Inferior parietal cortex (tissue), 1 donor: ENCODE measurements around the gene CTRL.
"Not testable (repeated sequence)": the region's sequence is repeated elsewhere in the genome, so short reads cannot be mapped to it uniquely, and the experiment has no call there.

ENCODE experiments used
- DNase-seq: peaks from one replicate; pipeline ENCODE4 v3.0.0-alpha.2; 2016; ENCODE audit errors: extremely low spot score

CTRL gene

GRCh38 chr16:67924140-67924906, 7.3 kb downstream of the CTRL start:
- no peak for DNase-seq

DNA sequence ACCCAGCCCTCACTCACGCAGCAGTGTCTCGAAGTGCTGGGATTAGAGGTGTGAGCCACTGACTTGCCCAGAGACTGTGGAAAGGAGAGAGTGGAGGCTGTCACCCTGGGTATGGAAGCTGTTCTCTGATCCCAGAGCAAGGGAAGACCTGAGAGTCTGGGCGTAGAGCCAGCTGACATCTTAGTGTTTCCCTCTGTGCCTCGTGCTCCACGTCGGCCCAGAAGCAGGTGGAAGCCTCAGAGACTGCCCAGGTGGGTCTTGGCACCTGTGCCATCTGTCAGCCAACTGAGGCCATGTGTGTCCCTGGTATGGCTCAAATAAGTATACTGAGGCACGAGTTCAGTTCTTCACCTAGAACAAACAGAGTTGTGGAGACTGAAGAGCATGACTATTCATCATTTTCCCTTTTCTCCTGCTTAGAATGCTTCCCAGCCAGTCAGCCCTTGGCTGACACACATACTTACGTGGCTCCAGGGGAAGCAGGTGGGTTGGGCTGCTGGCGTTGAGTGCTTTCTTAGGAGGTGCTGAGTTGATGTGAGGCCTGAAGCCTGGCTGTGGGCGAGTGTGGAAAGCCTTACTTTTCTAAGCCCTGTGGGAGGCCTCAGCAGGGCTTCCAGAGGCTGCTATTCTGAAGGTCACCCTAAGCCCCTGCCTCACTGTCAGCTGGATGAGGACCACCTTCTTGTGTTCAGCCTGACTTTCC, 8.1 kb downstream of the CTRL start:
- DNase-seq = peak; percentile 33

- no peak for DNase-seq
Observed at GRCh38 chr16:67922740-67923139, 8.9 kb downstream of the CTRL start.

DNA sequence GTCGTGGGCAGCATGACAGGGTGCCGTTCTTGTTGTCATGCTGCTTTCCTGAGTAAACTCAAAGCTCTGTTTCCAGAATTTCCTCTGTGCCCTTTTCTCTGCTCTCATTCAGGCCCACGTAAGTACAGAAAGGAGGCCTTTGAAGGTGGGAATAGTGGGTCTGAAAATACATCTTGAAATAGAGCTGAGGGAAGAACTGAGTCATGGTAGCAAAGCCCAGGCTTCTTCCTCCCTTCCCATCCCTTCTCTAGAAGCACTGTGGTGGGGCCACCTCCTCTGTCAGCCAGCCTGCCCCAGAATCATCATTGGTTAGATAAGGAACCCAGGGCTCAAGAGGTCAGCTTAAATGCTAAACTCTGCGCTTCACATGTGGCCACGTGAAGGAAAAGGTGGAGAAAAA, 9.4 kb downstream of the CTRL start:
- DNase-seq = no peak

- no peak for DNase-seq
Observed at GRCh38 chr16:67919622-67920221, 11.9 kb downstream of the CTRL start.

- DNase-seq = peak; percentile 58
Observed at GRCh38 chr16:67917852-67918236, 13.8 kb downstream of the CTRL start.

DNA sequence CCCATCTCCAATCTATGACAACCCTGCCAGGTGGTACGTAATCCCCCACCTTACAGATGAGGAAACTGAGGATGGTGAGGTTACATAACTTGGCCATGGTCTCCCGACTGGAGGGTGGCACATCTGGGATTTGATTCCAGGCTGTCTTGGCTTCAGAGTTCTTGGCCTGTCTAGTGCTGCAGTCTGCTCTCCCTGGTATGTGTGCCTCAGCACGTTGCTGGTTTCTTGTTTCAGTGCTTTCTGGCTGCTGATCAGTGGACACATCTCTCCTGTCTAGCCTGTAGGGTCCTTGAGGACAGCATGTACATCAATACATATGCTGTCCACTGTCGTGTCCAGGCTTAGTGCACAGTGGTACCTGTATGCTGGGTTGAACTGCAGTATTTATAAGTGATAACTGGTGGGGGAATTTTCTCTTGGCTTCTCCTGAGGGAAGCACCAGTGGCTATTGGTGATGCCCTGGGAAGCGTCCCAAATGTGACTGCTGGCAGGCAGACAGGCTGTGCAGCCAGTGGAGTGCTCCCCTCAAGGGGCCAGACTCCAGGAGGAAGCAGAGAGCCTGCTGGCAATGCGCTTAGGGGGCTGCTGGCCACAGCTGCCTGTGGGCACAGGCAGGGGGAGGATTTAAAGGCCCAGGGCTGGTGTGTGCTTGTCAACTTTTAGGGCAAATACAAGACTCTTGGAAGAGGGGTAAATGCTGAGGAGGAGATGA, 14.4 kb downstream of the CTRL start:
- DNase-seq = no peak

GRCh38 chr16:67915831-67916723, 15.6 kb downstream of the CTRL start:
- no peak for DNase-seq

DNA sequence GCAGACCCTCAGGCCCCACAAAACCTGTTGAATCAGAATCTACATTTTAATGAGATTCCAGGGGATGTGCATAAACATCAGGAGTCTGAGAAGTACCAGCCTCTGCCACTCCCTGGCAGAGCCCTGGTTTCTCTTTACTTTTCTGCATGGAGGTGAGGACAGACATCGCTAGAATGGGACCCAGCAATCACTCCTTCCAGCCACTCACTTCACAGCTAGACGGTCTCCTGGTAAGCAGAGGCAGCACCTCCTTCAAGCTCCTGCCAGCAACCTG, 16.2 kb downstream of the CTRL start:
- DNase-seq = not testable (repeated sequence)

DNA sequence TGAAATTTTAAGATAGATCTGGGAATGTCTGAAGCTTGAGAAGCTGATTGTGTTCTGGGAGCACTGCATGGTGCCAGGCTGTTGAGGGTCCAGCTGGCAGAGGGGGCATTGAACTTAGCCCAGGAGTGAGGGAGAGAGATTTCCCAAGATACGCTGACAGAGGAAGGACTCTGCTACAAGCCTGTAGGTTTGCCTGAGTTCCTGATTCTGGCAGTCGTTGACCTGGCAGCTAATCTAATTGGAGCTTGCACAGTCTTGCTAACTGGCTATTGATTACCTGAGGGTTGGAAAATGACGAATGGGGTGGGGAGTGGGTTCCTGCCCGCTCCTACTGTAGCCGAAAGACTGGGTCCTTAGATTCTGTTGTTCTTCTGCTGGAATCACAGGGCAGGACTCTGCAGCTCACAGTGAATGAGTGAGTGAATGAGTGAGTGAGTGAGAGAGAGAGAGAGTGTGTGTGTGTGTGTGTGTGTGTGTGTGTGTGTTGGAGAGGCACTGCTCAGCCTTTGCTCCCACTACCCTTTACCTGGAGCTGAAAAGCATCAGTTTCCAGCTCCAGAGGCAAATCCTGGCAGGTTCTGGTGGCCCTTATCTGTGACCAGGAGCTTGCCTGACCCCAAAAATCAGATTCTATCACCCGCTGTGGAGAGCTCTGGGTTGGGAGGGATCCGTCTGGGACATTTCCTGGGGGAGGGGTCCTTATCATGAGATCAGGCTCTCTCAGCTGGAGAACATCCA, 16.7 kb downstream of the CTRL start:
- DNase-seq = no peak

GRCh38 chr16:67910158-67910557, 21.5 kb downstream of the CTRL start:
- peak; percentile 73 for DNase-seq

DNA sequence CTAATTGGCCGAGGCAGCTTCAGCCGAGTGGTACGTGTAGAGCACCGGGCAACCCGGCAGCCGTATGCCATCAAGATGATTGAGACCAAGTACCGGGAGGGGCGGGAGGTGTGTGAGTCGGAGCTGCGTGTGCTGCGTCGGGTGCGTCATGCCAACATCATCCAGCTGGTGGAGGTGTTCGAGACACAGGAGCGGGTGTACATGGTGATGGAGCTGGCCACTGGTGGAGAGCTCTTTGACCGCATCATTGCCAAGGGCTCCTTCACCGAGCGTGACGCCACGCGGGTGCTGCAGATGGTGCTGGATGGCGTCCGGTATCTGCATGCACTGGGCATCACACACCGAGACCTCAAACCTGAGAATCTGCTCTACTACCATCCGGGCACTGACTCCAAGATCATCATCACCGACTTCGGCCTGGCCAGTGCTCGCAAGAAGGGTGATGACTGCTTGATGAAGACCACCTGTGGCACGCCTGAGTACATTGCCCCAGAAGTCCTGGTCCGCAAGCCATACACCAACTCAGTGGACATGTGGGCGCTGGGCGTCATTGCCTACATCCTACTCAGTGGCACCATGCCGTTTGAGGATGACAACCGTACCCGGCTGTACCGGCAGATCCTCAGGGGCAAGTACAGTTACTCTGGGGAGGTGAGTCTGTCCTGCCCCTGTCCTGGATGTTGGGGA, 22.5 kb downstream of the CTRL start:
- no peak for DNase-seq

GRCh38 chr16:67907397-67908180, 24.1 kb downstream of the CTRL start:
- DNase-seq = no peak

- no peak for DNase-seq
Observed at GRCh38 chr16:67902831-67903230, 28.8 kb downstream of the CTRL start.

DNA sequence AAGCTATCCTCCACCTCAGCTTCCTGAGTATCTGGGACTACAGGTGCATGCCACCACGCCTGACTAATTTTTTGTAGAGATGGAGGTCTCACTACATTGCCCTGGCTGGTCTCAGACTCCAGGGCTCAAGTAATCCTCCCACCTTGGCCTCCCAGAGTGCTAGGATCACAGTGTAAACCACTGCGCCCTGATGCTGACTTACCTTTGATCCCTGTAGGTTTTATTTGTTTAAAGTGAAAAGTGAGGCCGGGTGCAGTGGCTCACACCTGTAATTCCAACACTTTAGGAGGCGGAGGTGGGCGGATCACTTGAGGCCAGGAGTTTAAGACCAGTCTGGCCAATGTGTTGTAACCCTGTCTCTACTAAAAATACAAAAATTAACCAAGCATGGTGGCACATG, 29.9 kb downstream of the CTRL start:
- DNase-seq = no peak

DNA sequence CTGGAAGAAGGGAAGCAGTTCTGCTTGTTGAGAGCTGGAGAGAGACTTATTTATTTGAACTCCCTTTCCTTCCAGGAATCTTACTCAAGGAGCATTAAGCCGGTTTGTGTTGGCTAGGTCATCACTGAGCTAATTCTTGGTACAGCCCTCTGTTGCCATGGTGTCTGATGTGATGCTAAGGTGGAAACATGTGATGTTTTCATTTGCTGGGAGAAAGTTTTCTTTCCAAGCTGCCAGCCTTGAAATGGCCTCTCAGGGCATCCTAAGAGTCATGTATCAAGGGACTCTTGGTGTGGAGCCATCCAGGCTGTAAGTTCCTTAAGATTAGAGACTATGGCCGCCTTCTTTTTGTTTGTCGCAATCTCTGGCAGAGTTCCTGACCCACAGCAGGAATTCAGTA, 34.4 kb downstream of the CTRL start:
- peak; percentile 24 for DNase-seq

- DNase-seq = no peak
Observed at GRCh38 chr16:67893743-67894399, 37.8 kb downstream of the CTRL start.

DNA sequence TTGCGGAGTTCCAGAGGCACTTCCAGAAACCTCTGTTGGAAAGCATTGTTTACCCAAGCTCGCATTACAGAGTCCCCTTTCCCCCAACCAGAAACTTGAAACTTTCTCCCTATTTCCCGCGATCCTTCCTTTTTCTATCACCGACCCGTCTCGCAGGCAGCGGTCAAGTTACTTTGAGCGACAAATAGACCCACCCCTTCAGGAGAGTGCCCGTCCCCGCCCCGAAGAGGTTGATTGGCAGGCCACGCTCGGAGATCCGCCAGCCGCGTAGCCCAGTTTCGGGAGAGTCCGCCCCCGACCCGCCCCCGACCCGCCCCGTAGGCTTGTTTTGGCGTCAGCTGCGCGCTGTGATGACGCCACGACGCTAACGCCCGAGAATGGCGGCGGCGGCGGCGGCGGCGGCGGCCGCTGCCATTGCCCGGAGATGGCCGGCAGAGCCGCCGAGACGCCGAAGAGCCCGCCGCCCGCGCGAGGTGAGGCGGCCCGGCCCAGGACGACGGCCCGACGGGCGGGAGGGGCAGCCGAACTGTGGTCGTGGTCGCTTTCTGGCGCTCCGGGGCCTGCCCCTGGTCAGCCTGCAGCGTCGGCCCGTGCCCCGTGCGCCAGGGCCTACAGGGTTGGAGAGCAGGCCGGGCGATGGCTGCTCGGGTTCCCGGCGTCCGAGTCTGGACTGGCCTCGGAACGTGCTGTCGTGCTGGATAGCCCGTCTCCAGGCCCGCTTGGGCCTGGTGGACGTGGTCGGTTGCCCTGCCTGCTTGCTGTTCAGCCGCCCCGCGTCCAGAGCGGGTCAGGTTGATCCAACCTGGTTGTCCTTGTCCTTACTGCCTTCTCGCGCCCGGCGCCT, 38.5 kb downstream of the CTRL start, which contains the start of gene PSKH1:
Gene PSKH1, plus strand, starts transcription at position 356 of the 844 bp plus-strand sequence. CDS start 15,496 bp downstream, outside the sequence.
- DNase-seq = peak; percentile 89
